Activated CD8-positive, alpha-beta T cell treated with anti-CD3 and anti-CD28 coated beads for 36 hours (primary cell): ENCODE data around the gene MPO. TPM values are rescaled to one million over a fixed set of nuclear protein-coding genes. Genes with fewer than 3 reads are reported as not detected.

ENCODE experiments used
- ATAC-seq: fragments of 200-7000 bp; cut with Tn5 transposase; one replicate; pipeline ENCODE4 v1.10.0; 2021; ENCODE audit warnings: mild to moderate bottlenecking, moderate library complexity
- CTCF ChIA-PET: fragments of 350-600 bp; sonication (Branson Sonifier 250); formaldehyde crosslinking; loops from one replicate; lab custom pipeline; 2021; ENCODE audit warnings: antibody characterized with exemption; lab: Charles Lee
- POLR2A ChIA-PET: fragments of 350-600 bp; sonication (Branson Sonifier 250); formaldehyde crosslinking; loops from one replicate; lab custom pipeline; 2021; ENCODE audit warnings: antibody characterized with exemption; lab: Charles Lee
- DNase-seq: peaks from one replicate; pipeline ENCODE4 v3.0.0-alpha.2; 2020
- H3K27ac Mint-ChIP-seq: one replicate; pipeline ENCODE4 v1.8.0; 2021; ENCODE audit warnings: mild to moderate bottlenecking, mixed read lengths
- H3K27me3 Mint-ChIP-seq: one replicate; pipeline ENCODE4 v1.8.0; 2021; ENCODE audit warnings: mixed read lengths
- H3K36me3 Mint-ChIP-seq: one replicate; pipeline ENCODE4 v1.8.0; 2021; ENCODE audit warnings: low read depth, mixed read lengths
- H3K4me1 Mint-ChIP-seq: one replicate; pipeline ENCODE4 v1.8.0; 2021; ENCODE audit warnings: low read depth, mixed read lengths
- H3K4me3 Mint-ChIP-seq: one replicate; pipeline ENCODE4 v1.8.0; 2021; ENCODE audit warnings: mild to moderate bottlenecking, moderate library complexity, mixed read lengths
- H3K9me3 Mint-ChIP-seq: one replicate; pipeline ENCODE4 v1.8.0; 2021; ENCODE audit warnings: mixed read lengths
- CTCF ChIP-seq: fragments of 200-600 bp; IDR thresholded peaks from one replicate; pipeline ENCODE4 v1.8.0; 2022; ENCODE audit warnings: antibody characterized with exemption, mild to moderate bottlenecking
- intact Hi-C: fragments of 100-400 bp; cut with micrococcal nuclease; formaldehyde crosslinking; loops from one replicate; pipeline ENCODE4 v1.10.0; 2022
- total RNA-seq, 2 experiments: library from RNA; stranded (reverse); gene quantifications; one replicate each; pipeline ENCODE4 v1.2.3, GENCODE V29; 2021

MPO gene
- total RNA-seq, 2 experiments from 2014 or later: not detected

- Mint-ChIP-seq H3K36me3 (no peaks in the 10 kb centered on the region), H3K27me3 (no peaks in the 10 kb centered on the region), H3K4me1 (peaks cover 15% of the 10 kb centered on the region), H3K4me3 (no peak overlapping the region), H3K9me3 (no peaks in the 10 kb centered on the region), H3K27ac (no peak overlapping the region)
- TF ChIP-seq CTCF: no peak
- DNase-seq (no peak), ATAC-seq (no peak)
- POLR2A ChIA-PET: interaction anchor here (1.4 to 26.8 kb wide), 4 partner anchors 11 to 38 kb away, joined by 4 to 1558 read pairs (median 74); partner anchors contain the start of genes SUPT4H1 and TSPOAP1
- intact Hi-C loops: loop anchor here (5.0 kb wide), 3 partner anchors 37 to 132 kb away; partner anchors contain the start of genes RNF43 and SUPT4H1
- CTCF ChIA-PET: interaction anchor here (1.2 to 8.0 kb wide), 6 partner anchors 10 to 116 kb away, joined by 3 to 161 read pairs (median 70); partner anchors contain the start of genes RNF43 and SUPT4H1
Observed at GRCh38 chr17:58315750-58316149, 35.0 kb upstream of the MPO start.

DNA sequence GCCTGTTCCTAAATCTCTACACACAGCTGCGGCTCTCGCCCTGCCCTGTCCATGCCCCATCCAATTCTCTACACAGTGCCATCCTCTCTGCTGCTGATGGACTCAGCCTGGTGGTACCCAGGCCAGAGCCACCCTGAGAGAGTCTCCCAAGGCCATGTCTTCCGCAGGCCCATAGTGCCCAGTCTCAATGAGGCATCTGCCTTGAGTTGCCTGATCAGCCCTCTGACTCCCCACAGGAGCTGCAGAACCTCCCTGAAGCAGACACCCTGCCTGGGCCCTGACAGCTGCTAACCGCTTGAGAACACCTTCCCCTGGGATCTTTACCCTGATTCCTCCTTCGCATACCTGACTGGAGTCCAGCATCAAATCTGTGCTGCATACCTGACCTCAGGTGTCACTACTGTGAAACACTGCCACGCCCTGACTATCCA lies 34.6 kb upstream of the MPO start:
- DNase-seq: no peak
- no peak overlapping the region for H3K27ac Mint-ChIP-seq
- no peak for TF ChIP-seq CTCF
- H3K4me1 Mint-ChIP-seq: peaks cover 15% of the 10 kb centered on the region
- CTCF ChIA-PET: interaction anchor here (1.2 to 8.0 kb wide), 6 partner anchors 9 to 115 kb away, joined by 3 to 161 read pairs (median 70); partner anchors contain the start of genes RNF43 and SUPT4H1
- intact Hi-C loops: loop anchor here (5.0 kb wide), 3 partner anchors 37 to 132 kb away; partner anchors contain the start of genes RNF43 and SUPT4H1
- POLR2A ChIA-PET: interaction anchor here (1.4 to 26.8 kb wide), 4 partner anchors 11 to 38 kb away, joined by 4 to 1558 read pairs (median 74); partner anchors contain the start of genes SUPT4H1 and TSPOAP1
- no peak for ATAC-seq
- H3K36me3 Mint-ChIP-seq: no peaks in the 10 kb centered on the region
- no peaks in the 10 kb centered on the region for H3K9me3 Mint-ChIP-seq
- no peaks in the 10 kb centered on the region for H3K27me3 Mint-ChIP-seq
- no peak overlapping the region for H3K4me3 Mint-ChIP-seq

DNA sequence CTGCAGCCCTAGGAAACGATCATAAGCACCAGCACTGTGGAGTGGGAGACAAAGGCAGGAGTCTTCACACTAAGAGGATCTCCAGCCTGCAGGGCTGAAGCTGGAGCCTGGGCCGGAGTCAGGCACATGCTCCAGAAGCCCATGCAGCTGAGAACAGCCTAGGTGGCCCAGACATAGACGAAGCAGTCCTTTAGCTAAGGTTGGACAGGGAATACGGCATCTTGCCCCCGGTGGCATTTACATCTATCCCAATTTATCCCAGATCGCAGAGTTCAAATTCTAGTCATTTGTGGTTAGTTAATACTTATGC lies 33.9 kb upstream of the MPO start:
- no peaks in the 10 kb centered on the region for H3K36me3 Mint-ChIP-seq
- no peaks in the 10 kb centered on the region for H3K27me3 Mint-ChIP-seq
- POLR2A ChIA-PET: interaction anchor here (1.1 to 26.8 kb wide), 5 partner anchors 10 to 100 kb away, joined by 3 to 1558 read pairs (median 43); partner anchors contain the start of genes SUPT4H1 and TSPOAP1
- no peaks in the 10 kb centered on the region for H3K9me3 Mint-ChIP-seq
- TF ChIP-seq CTCF: no peak
- H3K4me1 Mint-ChIP-seq: peaks cover 15% of the 10 kb centered on the region
- CTCF ChIA-PET: interaction anchor here (1.0 to 8.0 kb wide), 7 partner anchors 8 to 103 kb away, joined by 3 to 161 read pairs (median 45); partner anchors contain the start of genes RNF43 and SUPT4H1
- DNase-seq: no peak
- no peak overlapping the region for H3K4me3 Mint-ChIP-seq
- intact Hi-C loops: loop anchor here (5.0 kb wide), 3 partner anchors 38 to 133 kb away; partner anchors contain the start of genes RNF43 and SUPT4H1
- H3K27ac Mint-ChIP-seq: no peak overlapping the region
- ATAC-seq: no peak

DNA sequence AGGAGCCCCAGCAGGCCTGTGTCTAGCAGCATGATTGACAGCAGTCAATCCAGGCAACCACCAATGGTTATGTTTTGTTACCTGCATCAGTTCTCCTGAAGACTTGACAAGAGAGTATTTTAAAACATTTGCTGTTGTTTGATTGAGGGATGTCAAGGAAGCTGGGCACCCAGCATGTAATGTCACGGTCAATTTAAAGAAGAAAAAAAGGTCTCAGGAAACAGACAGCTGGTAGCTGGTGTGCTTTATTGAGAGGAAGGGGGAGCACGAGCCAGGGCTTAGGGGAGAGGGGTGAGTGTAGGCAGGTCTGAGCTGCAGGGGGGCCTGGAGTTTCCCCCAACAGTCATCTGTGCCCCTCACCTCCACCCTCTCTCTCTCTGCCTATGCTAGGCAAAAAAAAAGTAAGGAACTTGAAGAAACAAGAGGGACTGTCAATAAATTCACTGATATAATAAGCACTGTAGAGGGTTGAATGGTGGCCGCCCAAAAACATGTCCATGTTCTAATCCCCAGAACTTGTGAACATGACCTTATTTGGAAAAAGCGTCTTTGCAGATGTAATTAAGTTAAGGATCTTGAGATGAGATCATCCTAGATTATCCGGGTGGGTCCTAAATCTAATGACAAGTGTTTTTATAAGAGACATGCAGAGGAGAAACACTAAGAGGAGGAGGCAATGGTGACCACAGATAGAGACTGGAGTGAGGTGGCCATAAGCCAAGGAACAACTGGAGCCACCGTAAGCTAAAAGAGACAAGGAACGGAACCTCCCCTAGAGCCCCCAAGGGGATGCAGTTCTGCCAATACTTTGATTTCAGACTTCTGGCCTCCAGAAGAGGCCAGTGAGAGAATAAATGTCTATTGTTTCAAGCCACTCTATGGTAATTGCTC lies 33.3 kb upstream of the MPO start:
- no peak for ATAC-seq
- CTCF ChIA-PET: interaction anchor here (1.0 to 8.0 kb wide), 8 partner anchors 8 to 104 kb away, joined by 3 to 161 read pairs (median 25); partner anchors contain the start of genes RNF43 and SUPT4H1
- DNase-seq: no peak
- Mint-ChIP-seq H3K27me3 (no peaks in the 10 kb centered on the region), H3K4me3 (no peak overlapping the region), H3K36me3 (no peaks in the 10 kb centered on the region), H3K9me3 (no peaks in the 10 kb centered on the region), H3K27ac (no peak overlapping the region), H3K4me1 (peaks cover 15% of the 10 kb centered on the region)
- POLR2A ChIA-PET: interaction anchor here (1.1 to 26.8 kb wide), 5 partner anchors 10 to 101 kb away, joined by 3 to 1558 read pairs (median 43); partner anchors contain the start of genes SUPT4H1 and TSPOAP1
- intact Hi-C loops: no loop called here
- no peak for TF ChIP-seq CTCF
